Prostate gland (tissue), 2 donors: ENCODE data around the gene ACP6. TPM values are rescaled to one million over a fixed set of nuclear protein-coding genes. Genes with fewer than 3 reads are reported as not detected.

Experiments
- DNase-seq: peaks from one replicate; pipeline ENCODE4 v3.0.0-alpha.2; 2019; ENCODE audit warnings: low spot score
- H3K27ac ChIP-seq, 2 donors: fragments of 200-600 bp; sonication (generic); 2 replicates each; pipeline ENCODE4 v1.5.1; 2017 to 2019
- H3K27me3 ChIP-seq: fragments of 200-600 bp; sonication (generic); replicated peaks from 2 replicates; pipeline ENCODE4 v1.5.1; 2019; ENCODE audit not compliant: insufficient read depth
- H3K36me3 ChIP-seq, 2 donors: fragments of 200-600 bp; sonication (generic); 1 replicate in 1 of 2; 2 replicates in 1 of 2; pipeline versions ENCODE4 v1.5.1 to v1.8.1; 2017 to 2019
- H3K4me1 ChIP-seq: fragments of 200-600 bp; sonication (generic); replicated peaks from 2 replicates; pipeline ENCODE4 v1.5.1; 2019
- H3K4me3 ChIP-seq, 2 donors: fragments of 200-600 bp; sonication (generic); 2 replicates each; pipeline ENCODE4 v1.5.1; 2017 to 2019
- H3K9me3 ChIP-seq: fragments of 200-600 bp; sonication (generic); 2 replicates; pipeline ENCODE4 v1.5.1; 2017
- CTCF ChIP-seq, 4 experiments: fragments of 200-600 bp in 2 of 4; fragments of 450-650 bp in 2 of 4; sonication (generic) in 2 of 4; IDR thresholded peaks; 1 replicate in 3 of 4; 2 replicates in 1 of 4; pipeline ENCODE4 v1.5.1; 2016 to 2019; ENCODE audit warnings: antibody characterized with exemption in 4 of 4, mild to moderate bottlenecking in 2 of 4, moderate library complexity in 2 of 4
- POLR2A ChIP-seq: fragments of 450-650 bp; IDR thresholded peaks from one replicate; pipeline ENCODE4 v1.6.1; 2016; ENCODE audit warnings: antibody characterized with exemption, mild to moderate bottlenecking
- POLR2AphosphoS5 ChIP-seq: sonication (generic); formaldehyde crosslinking; IDR thresholded peaks from one replicate; pipeline ENCODE4 v1.6.1; 2017; ENCODE audit warnings: antibody characterized with exemption
- WGBS: methylation state at CpG from one replicate; pipeline ENCODE4 v1.1.5; 2018; 5-methylcytosine and 5-hydroxymethylcytosine counted together
- intact Hi-C: fragments of 100-400 bp; cut with DNase I; formaldehyde crosslinking; loops from one replicate; pipeline ENCODE4 v1.14.2; 2022
- total RNA-seq, 2 donors: library from RNA; depleted of rRNA; stranded (reverse); fragments of >200 nt; gene quantifications; one replicate each; pipeline ENCODE4 v1.1.0, GENCODE V29; 2016

The ACP6 gene
- total RNA-seq: 10 to 100 TPM; 20.2 to 22.0 TPM

GRCh38 chr1:147670319-147671001 lies at the start of gene ACP6:
Gene ACP6 (minus strand): TSS chr1:147670524. CDS start chr1:147670048, 476 bp downstream.
- TF ChIP-seq POLR2AphosphoS5 (peak; percentile 92), POLR2A (peak; percentile 72), CTCF (IDR thresholded peaks at IDR 0.05) (no peak)
- H3K9me3 ChIP-seq: no peaks in the 10 kb centered on the region
- H3K27ac ChIP-seq: peak within 1 kb of the TSS; percentile 77 to 87
- no peaks in the 10 kb centered on the region for H3K36me3 ChIP-seq
- no peaks in the 10 kb centered on the region for H3K4me1 ChIP-seq
- H3K27me3 ChIP-seq: no peaks in the 10 kb centered on the region
- 2% methylated on average over 31 of the region's 36 CpGs for WGBS
- intact Hi-C loops: no loop called here
- DNase-seq: peak; percentile 96
- H3K4me3 ChIP-seq: peak within 1 kb of the TSS; percentile 52 to 76

DNA sequence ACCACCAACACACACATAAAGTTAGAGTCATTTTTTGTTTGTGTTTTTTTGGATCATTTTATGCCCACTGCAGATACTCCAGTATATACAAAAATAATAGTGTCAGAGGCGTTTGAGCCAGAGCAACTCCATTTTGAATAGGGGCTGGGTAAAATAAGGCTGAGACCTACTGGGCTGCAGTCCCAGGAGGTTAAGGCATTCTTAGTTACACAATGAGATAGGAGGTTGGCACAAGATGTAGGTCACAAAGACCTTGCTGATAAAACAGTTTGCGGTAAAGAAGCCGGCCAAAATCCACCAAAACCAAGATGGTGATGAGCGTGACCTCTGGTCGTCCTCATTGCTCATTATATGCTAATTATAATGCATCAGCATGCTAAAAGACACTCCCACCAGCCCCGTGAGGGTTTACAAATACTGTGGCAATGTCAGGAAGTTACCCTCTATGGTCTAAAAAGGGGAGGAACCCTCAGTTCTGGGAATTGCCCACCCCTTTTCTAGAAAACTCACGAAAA lies 49.4 kb upstream of the ACP6 start:
- H3K27me3 ChIP-seq: no peaks in the 10 kb centered on the region
- 89% methylated on average over 7 of the region's 7 CpGs for WGBS
- TF ChIP-seq POLR2A (no peak), POLR2AphosphoS5 (no peak), CTCF (IDR thresholded peaks at IDR 0.05) (no peak)
- H3K36me3 ChIP-seq: no peaks in the 10 kb centered on the region
- no peak overlapping the region for H3K27ac ChIP-seq
- no peaks in the 10 kb centered on the region for H3K9me3 ChIP-seq
- no peak for DNase-seq
- intact Hi-C loops: no loop called here
- H3K4me1 ChIP-seq: no peaks in the 10 kb centered on the region
- H3K4me3 ChIP-seq: no peak overlapping the region

- intact Hi-C loops: no loop called here
- H3K27me3 ChIP-seq: no peaks in the 10 kb centered on the region
- WGBS: 87% methylated on average over 7 of the region's 7 CpGs
Measured at GRCh38 chr1:147719029-147719698, 48.8 kb upstream of the ACP6 start.

DNA sequence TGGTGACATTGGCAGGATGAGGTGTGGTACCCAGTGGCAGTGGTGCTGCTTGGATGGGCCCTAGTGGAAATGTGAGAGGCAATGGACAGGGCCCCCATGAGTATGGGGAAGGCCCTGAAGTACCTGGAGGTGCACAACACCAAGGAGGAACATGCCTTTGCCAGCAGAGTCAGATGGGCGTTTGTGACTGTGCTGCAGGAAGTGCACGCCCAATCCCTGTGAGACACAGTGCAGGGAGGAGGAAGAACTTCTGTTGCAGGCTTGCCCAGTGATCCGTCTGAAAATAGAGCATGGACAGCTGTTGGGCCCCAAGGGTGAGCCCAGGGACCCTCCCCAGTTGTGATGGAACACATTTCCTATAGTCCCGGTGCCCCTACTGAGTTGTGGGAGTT lies 47.4 kb upstream of the ACP6 start:
- 79% methylated on average over 4 of the region's 4 CpGs for WGBS
- H3K9me3 ChIP-seq: no peaks in the 10 kb centered on the region
- H3K36me3 ChIP-seq: no peaks in the 10 kb centered on the region
- intact Hi-C loops: no loop called here
- DNase-seq: no peak
- H3K4me3 ChIP-seq: no peak overlapping the region
- no peaks in the 10 kb centered on the region for H3K4me1 ChIP-seq
- TF ChIP-seq CTCF (IDR thresholded peaks at IDR 0.05): no peak
- no peak for TF ChIP-seq POLR2A
- no peak for TF ChIP-seq POLR2AphosphoS5
- H3K27me3 ChIP-seq: no peaks in the 10 kb centered on the region
- no peak overlapping the region for H3K27ac ChIP-seq

More at GRCh38 chr1:147719029-147719698, 48.8 kb upstream of the ACP6 start:
- H3K9me3 ChIP-seq: no peaks in the 10 kb centered on the region
- no peak for DNase-seq
- H3K27ac ChIP-seq: no peak overlapping the region
- H3K36me3 ChIP-seq: no peaks in the 10 kb centered on the region
- H3K4me1 ChIP-seq: no peaks in the 10 kb centered on the region
- TF ChIP-seq POLR2AphosphoS5: no peak
- TF ChIP-seq POLR2A: no peak
- TF ChIP-seq CTCF (IDR thresholded peaks at IDR 0.05): no peak
- H3K4me3 ChIP-seq: no peak overlapping the region
